Cardiac septum (tissue), 1 donor: ENCODE data around the gene MICAL2. TPM values are rescaled to one million over a fixed set of nuclear protein-coding genes. Genes with fewer than 3 reads are reported as not detected.

Experiments used
- DNase-seq: peaks from one replicate; pipeline ENCODE4 v3.0.0-alpha.2; 2020; ENCODE audit warnings: low spot score
- intact Hi-C: fragments of 100-400 bp; cut with DNase I; formaldehyde crosslinking; loops from one replicate; pipeline ENCODE4 v1.14.0; 2022
- microRNA-seq: library from miRNA; unstranded; fragments of <30 nt; microRNA quantifications from one replicate; pipeline ENCODE4 v1.2.0, GENCODE V29; 2020
- total RNA-seq: library from RNA; stranded (reverse); fragmentation: NEBNext Ultra II Directional; extraction: Animal tissue kit (Norgen Biotek cat#: 25700); gene quantifications from one replicate; pipeline ENCODE4 v1.2.1, GENCODE V29; 2021
- donor health status: DM: no; HTN: no; CAD: no.

The MICAL2 gene
- total RNA-seq, 1 donor from 2014 or later = 98.7 TPM

GRCh38 chr11:12295943-12296342, 185.6 kb downstream of the MICAL2 start:
- DNase-seq = no peak
- intact Hi-C loops = no loop called here

GRCh38 chr11:12298610-12299009, 188.2 kb downstream of the MICAL2 start:
- DNase-seq = no peak
- intact Hi-C loops = no loop called here

GRCh38 chr11:12301379-12301778, 191.0 kb downstream of the MICAL2 start:
- no peak for DNase-seq
- intact Hi-C loops = no loop called here

- intact Hi-C loops = no loop called here
- no peak for DNase-seq
Measured at GRCh38 chr11:12303421-12304149, 193.2 kb downstream of the MICAL2 start.

GRCh38 chr11:12306830-12307229, 196.4 kb downstream of the MICAL2 start:
- intact Hi-C loops = no loop called here
- DNase-seq = no peak

- intact Hi-C loops = no loop called here
- DNase-seq = no peak
Measured at GRCh38 chr11:12312132-12312531, 201.7 kb downstream of the MICAL2 start.

Small RNA genes lying within 50 kb of the gene (microRNA-seq; reads per million reads assigned to microRNA genes)
- gene MIR6124 = not detected

Other genes with a start within 250 kb of the MICAL2 start
- gene DKK3, start 102.0 kb upstream of the MICAL2 start, total RNA-seq = 980 TPM